NCI-H510A treated with DMSO at 0.1 percent for 48 hours (cell line): ENCODE measurements around the gene USP43.
A peak's percentile ranks its signal among the peaks of the same experiment; 100 is the strongest.

ENCODE experiments used
- DNase-seq: peaks from one replicate; lab custom pipeline; 2025; lab: John Stamatoyannopoulos, UW

USP43 gene

GRCh38 chr17:9715503-9716016 lies 70.2 kb downstream of the USP43 start:
- no peak for DNase-seq

GRCh38 chr17:9725575-9725974 lies 80.3 kb downstream of the USP43 start:
- no peak for DNase-seq

DNA sequence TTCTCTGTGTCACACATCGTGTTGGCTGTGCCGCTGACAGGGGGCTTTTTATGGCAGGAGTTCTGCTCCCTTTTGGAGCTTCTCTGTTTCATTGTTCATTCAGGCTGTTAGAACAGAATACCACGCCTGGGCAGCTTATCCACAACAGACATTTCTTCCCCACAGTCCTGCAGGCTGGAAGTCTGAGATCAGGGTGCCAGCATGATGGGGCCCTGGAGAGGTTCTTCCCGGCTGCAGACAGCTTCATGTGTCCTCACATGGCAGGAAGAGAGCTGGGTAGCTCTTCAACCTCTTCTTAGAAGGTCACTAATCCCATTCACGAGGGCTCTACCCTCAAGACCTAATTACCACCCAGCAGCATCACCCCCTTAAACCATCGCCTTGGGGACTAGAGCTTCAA lies 81.0 kb downstream of the USP43 start:
- no peak for DNase-seq

DNA sequence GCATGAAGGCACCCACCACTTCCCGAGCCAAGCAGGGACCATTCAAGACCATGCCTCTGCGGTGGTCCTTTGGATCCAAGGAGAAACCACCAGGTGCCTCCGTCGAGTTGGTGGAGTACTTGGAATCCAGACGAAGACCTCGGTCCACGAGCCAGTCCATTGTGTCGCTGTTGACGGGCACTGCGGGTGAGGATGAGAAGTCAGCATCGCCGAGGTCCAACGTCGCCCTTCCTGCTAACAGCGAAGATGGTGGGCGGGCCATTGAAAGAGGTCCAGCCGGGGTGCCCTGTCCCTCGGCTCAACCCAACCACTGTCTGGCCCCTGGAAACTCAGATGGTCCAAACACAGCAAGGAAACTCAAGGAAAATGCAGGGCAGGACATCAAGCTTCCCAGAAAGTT lies 82.7 kb downstream of the USP43 start:
- DNase-seq: no peak

- no peak for DNase-seq
These were observed 83.2 kb downstream of the USP43 start for GRCh38 chr17:9728564-9728963.

- DNase-seq: peak; percentile 2
These were observed 83.8 kb downstream of the USP43 start for GRCh38 chr17:9729034-9729650.

DNA sequence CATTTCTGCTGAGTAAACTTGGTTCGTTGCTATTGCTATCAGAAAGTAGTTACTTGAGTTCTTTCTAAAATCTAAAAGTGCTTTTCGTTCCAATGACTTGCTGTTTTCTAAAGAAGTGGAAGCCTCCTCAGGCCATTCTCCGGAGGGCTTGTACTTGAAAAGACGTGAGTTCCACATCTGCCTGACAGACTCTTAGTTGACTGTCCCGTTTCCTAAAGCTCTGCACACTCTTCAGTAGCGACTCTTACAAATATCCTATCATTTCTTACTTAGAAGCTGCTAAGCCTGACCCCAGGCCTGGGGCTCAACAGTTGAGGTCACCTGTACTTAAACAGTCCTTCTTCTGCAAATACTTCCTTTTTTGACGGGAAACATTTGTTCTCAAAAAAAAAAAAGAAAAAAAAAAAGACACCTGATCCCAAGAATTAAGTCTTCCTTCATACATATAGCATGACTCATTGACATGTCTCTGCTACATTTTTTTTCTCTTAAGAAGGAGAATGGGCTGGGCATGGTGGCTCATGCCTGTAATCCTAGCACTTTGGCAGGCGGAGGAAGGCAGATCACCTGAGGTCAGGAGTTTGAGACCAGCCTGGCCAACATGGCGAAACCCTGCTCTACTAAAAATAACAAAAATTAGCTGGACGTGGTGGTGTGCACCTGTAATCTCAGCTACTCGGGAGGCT lies 84.6 kb downstream of the USP43 start:
- DNase-seq: no peak

DNA sequence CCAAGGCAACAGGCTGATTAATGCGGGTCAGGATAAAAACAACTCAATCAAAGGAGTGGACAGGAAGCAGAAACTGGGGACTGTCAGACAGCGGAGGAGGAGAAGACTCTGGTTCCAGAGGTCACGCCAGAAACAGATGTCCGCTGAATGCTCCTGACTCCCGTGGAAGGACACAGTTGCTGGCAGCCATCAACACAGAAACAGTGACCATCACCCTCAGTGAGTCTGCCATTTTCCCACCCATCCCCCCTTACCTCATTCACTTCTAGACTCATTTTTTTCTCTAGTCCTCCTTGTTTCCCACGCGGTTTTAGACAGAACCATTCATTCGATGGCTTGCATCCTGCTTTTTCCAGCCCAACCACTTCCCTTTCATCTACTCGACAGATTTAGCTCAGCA lies 105.2 kb downstream of the USP43 start:
- no peak for DNase-seq

GRCh38 chr17:9755083-9755482 lies 109.8 kb downstream of the USP43 start:
- DNase-seq: no peak

DNA sequence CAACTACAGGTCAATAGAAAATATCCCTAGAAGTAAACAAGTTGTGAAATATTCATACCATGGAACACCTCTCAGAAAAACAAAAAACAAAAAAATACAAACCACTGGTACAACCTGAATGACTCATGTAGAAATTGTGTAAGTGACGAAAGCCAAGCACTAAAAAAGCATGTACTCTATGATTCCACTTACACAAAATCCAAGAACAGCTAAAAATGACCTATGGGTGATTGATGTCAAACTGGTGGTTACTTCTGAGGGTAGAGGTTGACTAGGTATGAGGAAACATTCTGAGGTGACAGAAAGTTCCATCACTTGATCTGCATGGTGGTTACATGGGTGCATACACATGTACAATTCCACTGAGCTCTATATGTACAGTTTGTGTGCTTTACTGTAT lies 114.9 kb downstream of the USP43 start:
- DNase-seq: no peak

- no peak for DNase-seq
These were observed 118.3 kb downstream of the USP43 start for GRCh38 chr17:9763643-9764042.

GRCh38 chr17:9765322-9765721 lies 120.0 kb downstream of the USP43 start:
- DNase-seq: no peak

DNA sequence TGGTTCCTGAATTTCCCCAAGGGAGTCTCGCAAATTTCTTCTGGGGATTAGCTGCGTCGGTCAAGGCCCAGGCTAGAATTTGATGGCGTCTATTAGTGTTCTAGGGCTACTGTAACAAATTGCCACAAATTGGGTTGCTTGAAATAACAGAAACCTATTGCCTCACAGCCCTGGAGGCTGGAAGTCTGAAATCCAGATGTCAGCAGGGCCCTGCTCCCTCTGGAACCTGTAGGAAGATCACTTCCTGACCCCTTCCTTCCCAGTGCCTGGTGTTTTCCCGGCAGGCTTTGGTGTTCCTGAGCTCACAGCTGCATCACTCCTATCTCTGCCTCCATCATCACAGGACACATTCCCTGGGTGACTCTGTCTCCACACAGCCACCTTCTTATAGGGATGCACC lies 121.7 kb downstream of the USP43 start:
- DNase-seq: no peak

GRCh38 chr17:9767432-9767991 lies 122.2 kb downstream of the USP43 start:
- DNase-seq: no peak

GRCh38 chr17:9768381-9768934 lies 123.1 kb downstream of the USP43 start:
- DNase-seq: peak; percentile 50

DNA sequence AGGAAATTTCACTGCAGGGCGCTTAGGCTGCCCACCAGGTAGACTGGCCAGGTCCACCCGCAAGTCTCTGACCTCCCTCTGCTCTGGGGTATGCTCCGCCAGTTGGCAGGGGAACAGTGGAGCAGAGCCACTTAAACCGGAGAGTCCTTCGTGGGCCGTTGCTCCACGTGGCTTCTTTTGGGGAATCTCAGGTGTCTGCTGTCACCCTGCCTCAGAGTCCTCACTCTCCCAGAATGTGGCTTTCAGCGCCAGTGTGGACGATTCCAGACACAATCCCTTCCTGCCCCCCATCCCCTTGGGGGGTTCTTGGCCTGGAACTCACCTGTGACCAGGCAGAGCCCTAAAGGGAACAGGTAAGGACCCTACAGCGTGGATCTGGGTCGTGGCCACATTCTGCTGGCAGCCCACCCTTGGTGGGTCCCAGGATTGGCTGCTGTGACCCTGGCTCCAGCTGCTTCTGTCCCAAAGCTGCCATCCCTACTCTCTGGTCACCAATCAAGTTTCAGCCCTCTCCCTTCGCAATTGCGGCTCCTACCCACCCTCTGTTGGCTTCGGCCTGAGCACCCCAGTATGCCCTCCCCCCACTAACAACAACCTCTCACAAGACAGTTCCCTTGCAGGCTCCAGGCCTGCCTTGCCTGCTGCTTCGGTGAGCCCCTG lies 123.8 kb downstream of the USP43 start:
- DNase-seq: no peak

GRCh38 chr17:9771465-9771864 lies 126.1 kb downstream of the USP43 start:
- DNase-seq: no peak

DNA sequence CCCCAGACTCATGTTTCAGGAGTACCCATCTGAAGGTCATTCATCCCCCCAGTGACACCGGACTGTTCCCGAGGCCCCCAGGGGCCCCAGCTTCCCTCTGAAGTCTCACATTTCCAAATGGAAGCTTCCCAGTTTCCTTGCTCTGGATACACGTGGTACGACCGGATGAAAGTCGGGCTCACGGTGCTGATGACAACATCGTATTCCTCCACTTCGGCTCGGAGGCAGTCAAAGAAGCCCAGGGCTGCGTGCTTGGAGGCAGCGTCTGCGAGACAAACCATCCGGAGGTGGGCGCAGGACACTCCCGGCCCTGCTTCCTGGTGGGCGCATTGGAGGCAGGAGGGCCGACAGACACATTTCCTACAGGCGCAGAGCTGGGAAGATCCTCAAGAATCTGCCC lies 127.3 kb downstream of the USP43 start:
- DNase-seq: no peak

DNA sequence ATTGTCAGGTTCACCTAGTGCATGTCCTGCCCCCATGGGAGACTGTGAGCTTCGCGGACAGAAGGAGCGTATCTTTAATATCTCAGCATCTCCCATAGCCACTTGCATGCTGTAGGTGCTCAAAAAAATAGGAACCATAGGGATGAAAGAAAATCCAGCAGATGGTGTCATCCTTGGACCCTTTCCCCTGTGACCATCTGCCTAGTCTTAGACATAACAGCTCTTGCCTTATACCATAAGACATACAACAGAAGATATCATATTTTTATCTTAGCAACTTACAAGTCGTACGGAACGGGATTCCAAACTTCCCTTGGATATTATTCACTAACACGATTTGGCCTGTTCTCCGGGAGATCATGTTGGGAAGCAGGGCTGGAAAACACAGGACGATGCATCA lies 131.6 kb downstream of the USP43 start:
- no peak for DNase-seq
